ENCODE data around the gene KCNQ4. TPM values are rescaled to one million over a fixed set of nuclear protein-coding genes. Genes with fewer than 3 reads are reported as not detected.

Gene KCNQ4
- total and polyA plus RNA-seq, 2 of the 13 experiments (the other 11 are each of a cell fraction or from before 2014, with no cell fraction given), result 0.02 to 0.09 TPM

DNA sequence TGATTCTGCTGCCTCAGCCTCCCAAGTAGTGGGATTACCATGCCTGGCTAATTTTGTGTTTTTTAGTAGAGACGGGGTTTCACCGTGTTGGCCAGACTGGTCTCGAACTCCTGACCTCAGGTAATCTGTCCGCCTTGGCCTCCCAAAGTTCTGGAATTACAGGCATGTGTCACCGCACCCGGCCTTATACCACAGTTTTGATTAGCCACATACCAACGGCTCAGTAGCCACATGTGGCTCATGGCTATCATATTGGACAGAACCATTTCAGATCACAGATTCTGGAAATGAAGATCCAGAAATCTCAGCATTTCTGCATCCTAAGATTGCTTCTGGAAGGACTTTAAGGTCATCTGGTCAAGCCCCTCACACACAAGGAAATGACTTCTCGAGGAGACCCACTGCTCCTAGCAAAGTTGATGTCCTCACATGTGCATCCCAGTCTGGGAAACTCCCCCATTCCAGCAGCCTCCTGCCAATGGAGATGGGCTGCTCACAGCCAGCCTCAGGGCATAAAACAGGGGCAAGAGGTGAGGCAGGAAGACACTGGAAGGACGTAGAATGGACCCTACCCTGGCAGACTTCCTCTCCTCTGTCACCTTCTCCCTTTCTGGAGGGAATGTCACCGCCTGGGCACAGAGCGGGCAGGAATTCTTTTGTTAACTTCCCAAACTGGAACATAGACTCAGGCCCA lies 96.0 kb downstream of the KCNQ4 start (continued):
- TF ChIP-seq, protein P1, sequence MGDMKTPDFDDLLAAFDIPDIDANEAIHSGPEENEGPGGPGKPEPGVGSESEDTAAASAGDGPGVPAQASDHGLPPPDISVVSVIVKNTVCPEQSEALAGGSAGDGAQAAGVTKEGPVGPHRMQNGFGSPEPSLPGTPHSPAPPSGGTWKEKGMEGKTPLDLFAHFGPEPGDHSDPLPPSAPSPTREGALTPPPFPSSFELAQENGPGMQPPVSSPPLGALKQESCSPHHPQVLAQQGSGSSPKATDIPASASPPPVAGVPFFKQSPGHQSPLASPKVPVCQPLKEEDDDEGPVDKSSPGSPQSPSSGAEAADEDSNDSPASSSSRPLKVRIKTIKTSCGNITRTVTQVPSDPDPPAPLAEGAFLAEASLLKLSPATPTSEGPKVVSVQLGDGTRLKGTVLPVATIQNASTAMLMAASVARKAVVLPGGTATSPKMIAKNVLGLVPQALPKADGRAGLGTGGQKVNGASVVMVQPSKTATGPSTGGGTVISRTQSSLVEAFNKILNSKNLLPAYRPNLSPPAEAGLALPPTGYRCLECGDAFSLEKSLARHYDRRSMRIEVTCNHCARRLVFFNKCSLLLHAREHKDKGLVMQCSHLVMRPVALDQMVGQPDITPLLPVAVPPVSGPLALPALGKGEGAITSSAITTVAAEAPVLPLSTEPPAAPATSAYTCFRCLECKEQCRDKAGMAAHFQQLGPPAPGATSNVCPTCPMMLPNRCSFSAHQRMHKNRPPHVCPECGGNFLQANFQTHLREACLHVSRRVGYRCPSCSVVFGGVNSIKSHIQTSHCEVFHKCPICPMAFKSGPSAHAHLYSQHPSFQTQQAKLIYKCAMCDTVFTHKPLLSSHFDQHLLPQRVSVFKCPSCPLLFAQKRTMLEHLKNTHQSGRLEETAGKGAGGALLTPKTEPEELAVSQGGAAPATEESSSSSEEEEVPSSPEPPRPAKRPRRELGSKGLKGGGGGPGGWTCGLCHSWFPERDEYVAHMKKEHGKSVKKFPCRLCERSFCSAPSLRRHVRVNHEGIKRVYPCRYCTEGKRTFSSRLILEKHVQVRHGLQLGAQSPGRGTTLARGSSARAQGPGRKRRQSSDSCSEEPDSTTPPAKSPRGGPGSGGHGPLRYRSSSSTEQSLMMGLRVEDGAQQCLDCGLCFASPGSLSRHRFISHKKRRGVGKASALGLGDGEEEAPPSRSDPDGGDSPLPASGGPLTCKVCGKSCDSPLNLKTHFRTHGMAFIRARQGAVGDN (CRISPR knock-in tag; IDR thresholded peaks at IDR 0.05), result no peak
- TF ChIP-seq, protein P2, sequence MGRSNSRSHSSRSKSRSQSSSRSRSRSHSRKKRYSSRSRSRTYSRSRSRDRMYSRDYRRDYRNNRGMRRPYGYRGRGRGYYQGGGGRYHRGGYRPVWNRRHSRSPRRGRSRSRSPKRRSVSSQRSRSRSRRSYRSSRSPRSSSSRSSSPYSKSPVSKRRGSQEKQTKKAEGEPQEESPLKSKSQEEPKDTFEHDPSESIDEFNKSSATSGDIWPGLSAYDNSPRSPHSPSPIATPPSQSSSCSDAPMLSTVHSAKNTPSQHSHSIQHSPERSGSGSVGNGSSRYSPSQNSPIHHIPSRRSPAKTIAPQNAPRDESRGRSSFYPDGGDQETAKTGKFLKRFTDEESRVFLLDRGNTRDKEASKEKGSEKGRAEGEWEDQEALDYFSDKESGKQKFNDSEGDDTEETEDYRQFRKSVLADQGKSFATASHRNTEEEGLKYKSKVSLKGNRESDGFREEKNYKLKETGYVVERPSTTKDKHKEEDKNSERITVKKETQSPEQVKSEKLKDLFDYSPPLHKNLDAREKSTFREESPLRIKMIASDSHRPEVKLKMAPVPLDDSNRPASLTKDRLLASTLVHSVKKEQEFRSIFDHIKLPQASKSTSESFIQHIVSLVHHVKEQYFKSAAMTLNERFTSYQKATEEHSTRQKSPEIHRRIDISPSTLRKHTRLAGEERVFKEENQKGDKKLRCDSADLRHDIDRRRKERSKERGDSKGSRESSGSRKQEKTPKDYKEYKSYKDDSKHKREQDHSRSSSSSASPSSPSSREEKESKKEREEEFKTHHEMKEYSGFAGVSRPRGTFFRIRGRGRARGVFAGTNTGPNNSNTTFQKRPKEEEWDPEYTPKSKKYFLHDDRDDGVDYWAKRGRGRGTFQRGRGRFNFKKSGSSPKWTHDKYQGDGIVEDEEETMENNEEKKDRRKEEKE (IDR thresholded peaks at IDR 0.05), result no peak
- TF ChIP-seq MYNN (CRISPR knock-in tag; IDR thresholded peaks at IDR 0.05; ENCODE audit: low read depth), result no peak
- TF ChIP-seq, protein P3, sequence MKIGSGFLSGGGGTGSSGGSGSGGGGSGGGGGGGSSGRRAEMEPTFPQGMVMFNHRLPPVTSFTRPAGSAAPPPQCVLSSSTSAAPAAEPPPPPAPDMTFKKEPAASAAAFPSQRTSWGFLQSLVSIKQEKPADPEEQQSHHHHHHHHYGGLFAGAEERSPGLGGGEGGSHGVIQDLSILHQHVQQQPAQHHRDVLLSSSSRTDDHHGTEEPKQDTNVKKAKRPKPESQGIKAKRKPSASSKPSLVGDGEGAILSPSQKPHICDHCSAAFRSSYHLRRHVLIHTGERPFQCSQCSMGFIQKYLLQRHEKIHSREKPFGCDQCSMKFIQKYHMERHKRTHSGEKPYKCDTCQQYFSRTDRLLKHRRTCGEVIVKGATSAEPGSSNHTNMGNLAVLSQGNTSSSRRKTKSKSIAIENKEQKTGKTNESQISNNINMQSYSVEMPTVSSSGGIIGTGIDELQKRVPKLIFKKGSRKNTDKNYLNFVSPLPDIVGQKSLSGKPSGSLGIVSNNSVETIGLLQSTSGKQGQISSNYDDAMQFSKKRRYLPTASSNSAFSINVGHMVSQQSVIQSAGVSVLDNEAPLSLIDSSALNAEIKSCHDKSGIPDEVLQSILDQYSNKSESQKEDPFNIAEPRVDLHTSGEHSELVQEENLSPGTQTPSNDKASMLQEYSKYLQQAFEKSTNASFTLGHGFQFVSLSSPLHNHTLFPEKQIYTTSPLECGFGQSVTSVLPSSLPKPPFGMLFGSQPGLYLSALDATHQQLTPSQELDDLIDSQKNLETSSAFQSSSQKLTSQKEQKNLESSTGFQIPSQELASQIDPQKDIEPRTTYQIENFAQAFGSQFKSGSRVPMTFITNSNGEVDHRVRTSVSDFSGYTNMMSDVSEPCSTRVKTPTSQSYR (CRISPR knock-in tag; IDR thresholded peaks at IDR 0.05; ENCODE audit: borderline replicate concordance), result no peak
- TF ChIP-seq ZNF7 (CRISPR knock-in tag; IDR thresholded peaks at IDR 0.05), result no peak
- no peak for TF ChIP-seq ZBTB38 (CRISPR knock-in tag; IDR thresholded peaks at IDR 0.05)
- TF ChIP-seq ZNF782 (CRISPR knock-in tag; IDR thresholded peaks at IDR 0.05; ENCODE audit: borderline replicate concordance), result no peak

All from HepG2 (cell line).